NCI-H526 (cell line): ENCODE data around the gene POLR1E.

Experiments used
- DNase-seq, 2 experiments: peaks; one replicate each; lab custom pipeline; 2025; lab: John Stamatoyannopoulos, UW

POLR1E gene

DNA sequence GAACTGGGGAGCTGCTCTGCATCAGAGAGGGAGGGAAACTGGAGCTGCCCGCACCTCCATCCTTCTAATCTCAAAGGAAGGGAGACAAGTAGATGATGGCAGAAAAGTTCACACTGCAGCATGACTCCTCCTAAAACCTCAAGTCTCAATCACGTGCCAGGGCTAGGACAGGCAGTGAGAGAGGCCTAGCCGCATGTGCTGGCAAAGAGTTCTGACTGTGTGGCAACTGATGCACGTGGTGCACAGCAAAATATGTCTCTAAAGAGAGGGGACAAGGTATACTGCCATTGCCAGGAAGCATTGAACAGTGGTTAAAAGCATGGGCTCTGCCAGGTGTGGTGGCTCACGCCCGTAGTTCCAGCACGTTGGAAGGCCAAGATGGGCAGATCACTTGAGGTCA is 52.4 kb downstream of the POLR1E start:
- DNase-seq = no peak

DNA sequence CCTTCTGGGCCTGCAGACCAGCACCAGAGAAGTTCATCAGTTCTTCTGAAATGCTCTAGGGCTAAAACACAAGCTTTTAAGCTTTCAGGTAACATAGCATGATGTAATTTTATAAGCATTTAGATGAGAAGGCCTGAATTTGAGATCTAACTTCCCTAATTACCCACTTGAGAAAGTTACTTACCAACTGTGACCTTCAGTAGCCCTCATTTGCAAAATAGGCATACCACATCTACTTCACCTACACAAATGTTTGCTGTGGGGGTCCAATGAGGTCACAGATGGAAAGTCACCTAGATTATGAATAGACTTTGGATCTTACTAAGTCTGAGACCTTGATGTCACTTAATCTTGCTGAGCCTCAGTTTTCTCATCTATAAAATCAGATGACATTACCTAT is 53.9 kb downstream of the POLR1E start:
- DNase-seq = no peak

DNA sequence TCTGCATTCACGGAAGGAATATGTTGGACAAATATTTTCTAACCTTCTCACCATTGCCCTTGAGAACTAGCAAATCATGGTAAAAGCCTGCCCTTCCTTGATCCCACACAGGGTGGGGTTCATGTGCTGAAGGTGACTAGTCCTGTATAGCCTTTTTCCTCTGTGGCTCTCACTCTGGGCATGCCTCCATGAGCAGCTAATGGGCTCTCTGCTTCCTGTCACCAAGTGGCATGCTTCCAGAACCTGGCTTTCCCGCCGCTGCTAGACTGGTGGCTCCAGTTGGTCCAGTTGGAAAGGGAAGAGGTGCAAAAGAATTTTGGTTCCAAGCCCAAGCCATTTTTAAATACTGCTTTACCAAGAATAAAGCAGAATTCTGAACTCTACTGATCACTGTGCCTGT is 54.9 kb downstream of the POLR1E start:
- no peak for DNase-seq

- DNase-seq = no peak
These were observed 55.7 kb downstream of the POLR1E start for GRCh38 chr9:37541465-37541864.

DNA sequence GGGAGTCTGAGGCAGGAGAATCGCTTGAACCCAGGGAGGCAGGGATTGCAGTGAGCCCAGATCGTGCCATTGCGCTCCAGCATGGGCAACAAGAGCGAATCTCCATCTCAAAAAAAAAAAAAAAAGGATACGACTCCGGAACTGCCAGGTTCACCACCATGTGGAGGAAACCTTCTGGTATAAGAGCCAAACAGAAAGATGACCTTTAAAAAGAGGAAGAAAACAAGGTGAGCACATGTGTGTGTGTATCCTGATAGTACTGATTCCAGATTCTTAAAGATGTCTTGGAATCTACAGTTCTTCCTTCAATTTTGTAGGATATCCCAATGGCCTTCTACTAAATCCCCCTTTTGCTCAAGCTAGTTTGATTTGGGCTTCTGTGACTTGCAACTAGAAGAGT is 56.7 kb downstream of the POLR1E start:
- no peak for DNase-seq

GRCh38 chr9:37542895-37543294 is 57.1 kb downstream of the POLR1E start:
- no peak for DNase-seq

DNA sequence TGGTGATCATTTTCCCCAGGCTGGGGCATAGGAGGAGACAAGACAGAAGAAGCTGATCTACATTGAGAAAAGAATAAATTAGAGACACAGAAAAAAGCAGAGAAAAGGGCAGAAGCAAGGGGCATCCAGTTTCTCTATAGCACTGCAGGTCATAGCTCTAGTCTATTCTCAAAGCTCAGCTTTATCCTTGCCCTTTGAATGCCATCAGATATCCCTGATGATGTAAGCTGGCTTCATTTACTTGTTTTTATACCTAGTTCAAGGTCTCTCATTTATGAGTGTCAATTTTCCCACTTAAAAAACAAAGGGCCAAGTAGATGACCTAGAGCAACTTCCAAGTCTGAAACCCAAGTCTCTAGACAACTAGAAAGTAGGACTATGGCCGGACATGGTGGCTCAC is 57.7 kb downstream of the POLR1E start:
- DNase-seq = no peak

- no peak for DNase-seq
These were observed 61.7 kb downstream of the POLR1E start for GRCh38 chr9:37547328-37547878.

GRCh38 chr9:37549527-37549926 is 63.8 kb downstream of the POLR1E start:
- DNase-seq = no peak

GRCh38 chr9:37550781-37551180 is 65.0 kb downstream of the POLR1E start:
- no peak for DNase-seq

DNA sequence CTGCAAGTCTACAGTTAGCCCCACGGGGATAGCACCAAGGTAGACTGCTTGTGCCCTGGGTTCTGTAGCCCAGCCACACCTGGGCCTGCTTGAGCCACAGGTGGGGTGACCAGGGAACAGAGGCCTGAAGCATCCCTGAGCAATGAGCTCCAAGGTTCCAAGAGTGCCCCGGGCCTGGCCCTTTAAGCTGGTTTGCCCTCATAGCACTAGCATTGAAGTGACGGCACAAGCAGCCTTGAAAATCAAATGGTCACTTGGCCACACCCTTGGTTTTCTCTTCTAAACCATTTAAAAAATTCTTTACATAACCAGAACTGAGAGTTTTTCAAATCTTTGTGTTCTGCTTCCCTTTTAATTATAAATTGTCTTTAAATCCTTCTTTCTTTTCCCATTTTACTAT is 65.7 kb downstream of the POLR1E start:
- DNase-seq = no peak

- DNase-seq = no peak
These were observed 66.1 kb downstream of the POLR1E start for GRCh38 chr9:37551888-37552287.
